BLaER1 (cell line): ENCODE results near the gene TTC39B.
"Not testable (repeated sequence)": the region's sequence is repeated elsewhere in the genome, so short reads cannot be mapped to it uniquely, and the experiment has no call there.

Experiments
- H3K27ac ChIP-seq: shearing (Covaris generic); formaldehyde crosslinking; 2 replicates; pipeline ENCODE4 v1.8.1; 2022
- H3K27me3 ChIP-seq: shearing (Covaris generic); formaldehyde crosslinking; 2 replicates; pipeline ENCODE4 v1.8.1; 2022
- H3K36me3 ChIP-seq: shearing (Covaris generic); formaldehyde crosslinking; 2 replicates; pipeline ENCODE4 v1.8.1; 2022
- H3K4me1 ChIP-seq: shearing (Covaris generic); formaldehyde crosslinking; 2 replicates; pipeline ENCODE4 v1.8.1; 2022
- H3K4me2 ChIP-seq: shearing (Covaris generic); formaldehyde crosslinking; 2 replicates; pipeline ENCODE4 v1.8.1; 2022
- H3K4me3 ChIP-seq: shearing (Covaris generic); formaldehyde crosslinking; 2 replicates; pipeline ENCODE4 v1.8.1; 2022
- H3K9ac ChIP-seq: shearing (Covaris generic); formaldehyde crosslinking; 2 replicates; pipeline ENCODE4 v1.8.1; 2022
- H3K9me3 ChIP-seq: shearing (Covaris generic); formaldehyde crosslinking; 2 replicates; pipeline ENCODE4 v1.8.1; 2022
- H4K20me1 ChIP-seq: shearing (Covaris generic); formaldehyde crosslinking; 2 replicates; pipeline ENCODE4 v1.8.1; 2022
- Cebpa-rat ChIP-seq: shearing (Covaris generic); IDR thresholded peaks from 2 replicates; pipeline ENCODE4 v1.8.1; 2022

TTC39B gene

GRCh38 chr9:15329539-15330109 is 22.6 kb upstream of the TTC39B start:
- Histone ChIP-seq H3K27me3 (no peaks in the 10 kb centered on the region), H3K4me2 (no peak overlapping the region), H3K27ac (no peak overlapping the region), H3K4me1 (no peaks in the 10 kb centered on the region), H3K9me3 (peaks cover 15% of the 10 kb centered on the region), H4K20me1 (no peaks in the 10 kb centered on the region), H3K36me3 (no peaks in the 10 kb centered on the region), H3K4me3 (no peak overlapping the region), H3K9ac (no peak overlapping the region)
- no peak for TF ChIP-seq Cebpa-rat

DNA sequence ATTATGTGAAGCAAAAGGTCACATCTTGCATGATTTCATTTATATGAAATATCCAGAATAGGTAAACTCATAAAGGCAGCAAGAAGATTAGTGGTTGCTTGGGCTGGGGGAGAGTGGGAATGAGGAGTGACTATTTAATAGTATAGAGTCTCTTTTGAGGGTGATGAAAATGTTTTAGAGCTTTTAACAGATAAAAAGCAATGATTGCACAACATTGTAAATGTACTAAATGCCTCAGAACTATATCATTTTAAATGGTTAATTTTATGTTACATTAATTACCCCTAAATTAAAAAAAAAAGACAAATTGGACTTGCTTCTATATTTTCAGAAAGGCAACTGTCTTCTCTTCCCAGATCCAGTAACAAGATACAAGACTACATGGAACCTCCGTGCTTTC is 21.9 kb upstream of the TTC39B start:
- no peak overlapping the region for H3K4me2 ChIP-seq
- no peak overlapping the region for H3K4me3 ChIP-seq
- TF ChIP-seq Cebpa-rat: no peak
- no peaks in the 10 kb centered on the region for H4K20me1 ChIP-seq
- no peaks in the 10 kb centered on the region for H3K4me1 ChIP-seq
- no peak overlapping the region for H3K27ac ChIP-seq
- peaks cover 22% of the 10 kb centered on the region for H3K9me3 ChIP-seq
- no peaks in the 10 kb centered on the region for H3K27me3 ChIP-seq
- H3K36me3 ChIP-seq: no peaks in the 10 kb centered on the region
- no peak overlapping the region for H3K9ac ChIP-seq

DNA sequence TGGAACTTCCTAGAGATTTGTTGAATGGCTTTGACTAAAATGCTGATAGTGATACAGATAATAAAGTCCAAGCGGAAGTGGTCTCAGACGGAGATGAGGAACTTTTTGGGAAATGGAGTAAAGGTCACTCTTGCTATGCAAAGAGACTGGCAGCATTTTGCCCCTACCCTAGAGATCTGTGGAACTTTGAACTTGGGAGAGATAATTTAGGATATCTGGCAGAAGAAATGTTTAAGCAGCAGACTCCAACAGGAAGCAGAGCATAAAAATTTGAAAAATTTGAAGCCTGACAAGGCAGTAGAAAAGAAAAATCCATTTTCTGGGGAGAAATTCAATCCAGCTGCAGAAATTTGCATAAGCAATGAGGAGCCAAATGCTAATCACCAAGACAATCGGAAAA is 15.7 kb upstream of the TTC39B start:
- not testable (repeated sequence) for H3K27ac ChIP-seq, H3K36me3 ChIP-seq, H3K4me3 ChIP-seq, H3K4me1 ChIP-seq, H3K9ac ChIP-seq, H3K27me3 ChIP-seq, H4K20me1 ChIP-seq, H3K4me2 ChIP-seq
- peaks cover 36% of the 10 kb centered on the region for H3K9me3 ChIP-seq

GRCh38 chr9:15319661-15320060 is 12.6 kb upstream of the TTC39B start:
- not testable (repeated sequence) for H3K27me3 ChIP-seq, H3K27ac ChIP-seq, H3K36me3 ChIP-seq, H4K20me1 ChIP-seq, H3K9ac ChIP-seq, H3K4me2 ChIP-seq, H3K4me3 ChIP-seq, H3K4me1 ChIP-seq
- H3K9me3 ChIP-seq: peaks cover 21% of the 10 kb centered on the region

DNA sequence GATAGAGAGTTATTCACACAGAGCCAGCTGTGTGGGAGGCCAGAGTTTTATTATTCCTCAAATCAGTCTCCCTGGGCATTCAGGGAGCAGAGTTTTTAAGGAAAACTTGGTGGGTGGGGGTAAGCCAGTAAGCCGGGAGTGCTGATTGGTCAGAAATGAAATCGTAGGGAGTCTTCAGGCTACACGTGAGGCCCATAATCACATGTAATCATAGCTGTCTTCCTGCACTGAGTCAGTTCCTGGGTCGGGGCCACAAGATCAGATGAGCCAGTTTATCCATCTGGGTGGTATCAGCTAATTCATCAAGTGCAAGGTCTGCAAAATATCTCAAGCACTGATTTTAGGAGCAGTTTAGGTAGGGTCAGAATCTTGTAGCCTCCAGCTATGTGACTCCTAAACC is 10.8 kb upstream of the TTC39B start:
- H3K27ac ChIP-seq: no peak overlapping the region
- H4K20me1 ChIP-seq: no peaks in the 10 kb centered on the region
- no peaks in the 10 kb centered on the region for H3K36me3 ChIP-seq
- no peak overlapping the region for H3K9ac ChIP-seq
- H3K27me3 ChIP-seq: no peaks in the 10 kb centered on the region
- peaks cover 3% of the 10 kb centered on the region for H3K9me3 ChIP-seq
- H3K4me3 ChIP-seq: no peak overlapping the region
- no peak overlapping the region for H3K4me2 ChIP-seq
- no peaks in the 10 kb centered on the region for H3K4me1 ChIP-seq
- TF ChIP-seq Cebpa-rat: no peak

DNA sequence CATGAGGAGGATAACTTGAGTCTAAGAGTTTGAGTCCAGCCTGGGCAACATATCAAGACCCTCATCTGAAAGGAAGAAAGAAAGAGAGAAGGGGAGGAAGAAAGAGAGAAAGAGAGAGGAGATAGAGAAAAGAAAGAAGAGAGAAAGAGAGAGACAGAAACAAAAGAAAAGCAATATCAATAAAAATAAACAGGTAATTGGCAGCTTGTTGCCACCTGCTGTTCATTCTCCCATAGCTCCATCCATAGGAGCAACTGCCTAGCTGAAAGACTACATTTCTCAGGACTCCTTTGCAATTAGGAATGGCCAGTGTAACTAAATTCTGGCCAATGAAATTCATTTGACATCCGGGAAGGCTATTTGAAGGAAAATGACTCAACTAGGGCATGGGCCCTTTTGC is 4.6 kb upstream of the TTC39B start:
- Histone ChIP-seq H3K27ac (no peak overlapping the region), H3K4me3 (no peak overlapping the region), H3K9me3 (no peaks in the 10 kb centered on the region; the same call in 1 of the 2 replicates), H4K20me1 (no peaks in the 10 kb centered on the region), H3K27me3 (no peaks in the 10 kb centered on the region), H3K9ac (no peak overlapping the region), H3K4me2 (no peak overlapping the region), H3K36me3 (no peaks in the 10 kb centered on the region), H3K4me1 (peaks cover 7% of the 10 kb centered on the region)
- no peak for TF ChIP-seq Cebpa-rat

GRCh38 chr9:15310107-15310850 is 3.3 kb upstream of the TTC39B start:
- no peak overlapping the region for H3K4me2 ChIP-seq
- H3K4me1 ChIP-seq: peaks cover 14% of the 10 kb centered on the region
- H3K27me3 ChIP-seq: peaks cover 10% of the 10 kb centered on the region; the same call in 1 of the 2 replicates
- no peak for TF ChIP-seq Cebpa-rat
- no peaks in the 10 kb centered on the region for H4K20me1 ChIP-seq
- H3K9ac ChIP-seq: no peak overlapping the region
- no peaks in the 10 kb centered on the region; the same call in 1 of the 2 replicates for H3K9me3 ChIP-seq
- H3K27ac ChIP-seq: no peak overlapping the region
- no peaks in the 10 kb centered on the region for H3K36me3 ChIP-seq
- H3K4me3 ChIP-seq: no peak overlapping the region

DNA sequence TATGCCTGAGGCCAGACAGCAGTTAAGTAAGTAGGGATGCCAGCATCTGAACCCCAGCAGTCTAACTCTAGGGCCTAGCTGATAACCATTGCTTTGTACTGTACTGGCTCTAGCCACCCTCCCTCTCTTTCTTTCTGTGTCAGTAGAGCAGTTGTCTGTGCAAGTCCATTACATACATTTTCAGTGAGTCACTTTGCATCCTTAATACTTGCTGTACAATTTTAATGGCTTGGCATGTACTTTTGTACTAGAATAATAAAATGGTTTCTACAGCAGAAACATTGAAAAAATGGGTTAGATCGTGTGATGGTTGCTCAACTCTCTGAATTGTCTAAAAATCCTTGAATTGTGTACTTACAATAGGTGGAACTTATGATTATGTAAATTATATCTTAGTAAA is 1.5 kb upstream of the TTC39B start:
- TF ChIP-seq Cebpa-rat: no peak
- Histone ChIP-seq H3K27ac (no peak overlapping the region), H3K4me2 (no peak overlapping the region), H3K36me3 (no peaks in the 10 kb centered on the region), H3K4me3 (no peak overlapping the region), H4K20me1 (no peaks in the 10 kb centered on the region), H3K9me3 (no peaks in the 10 kb centered on the region; the same call in 1 of the 2 replicates), H3K4me1 (peaks cover 14% of the 10 kb centered on the region), H3K27me3 (peaks cover 10% of the 10 kb centered on the region; the same call in 1 of the 2 replicates), H3K9ac (no peak overlapping the region)

- no peak for TF ChIP-seq Cebpa-rat
- no peak overlapping the region for H3K27ac ChIP-seq
- H3K9ac ChIP-seq: peak overlapping the region; percentile 82
- no peaks in the 10 kb centered on the region for H3K9me3 ChIP-seq
- peak overlapping the region; percentile 87 for H3K4me2 ChIP-seq
- H4K20me1 ChIP-seq: no peaks in the 10 kb centered on the region
- H3K4me3 ChIP-seq: peak overlapping the region; percentile 84
- no peaks in the 10 kb centered on the region for H3K36me3 ChIP-seq
- H3K4me1 ChIP-seq: peaks cover 14% of the 10 kb centered on the region
- H3K27me3 ChIP-seq: peaks cover 10% of the 10 kb centered on the region; the same call in 1 of the 2 replicates
These were observed 466 bp upstream of the TTC39B start for GRCh38 chr9:15307523-15307841.

DNA sequence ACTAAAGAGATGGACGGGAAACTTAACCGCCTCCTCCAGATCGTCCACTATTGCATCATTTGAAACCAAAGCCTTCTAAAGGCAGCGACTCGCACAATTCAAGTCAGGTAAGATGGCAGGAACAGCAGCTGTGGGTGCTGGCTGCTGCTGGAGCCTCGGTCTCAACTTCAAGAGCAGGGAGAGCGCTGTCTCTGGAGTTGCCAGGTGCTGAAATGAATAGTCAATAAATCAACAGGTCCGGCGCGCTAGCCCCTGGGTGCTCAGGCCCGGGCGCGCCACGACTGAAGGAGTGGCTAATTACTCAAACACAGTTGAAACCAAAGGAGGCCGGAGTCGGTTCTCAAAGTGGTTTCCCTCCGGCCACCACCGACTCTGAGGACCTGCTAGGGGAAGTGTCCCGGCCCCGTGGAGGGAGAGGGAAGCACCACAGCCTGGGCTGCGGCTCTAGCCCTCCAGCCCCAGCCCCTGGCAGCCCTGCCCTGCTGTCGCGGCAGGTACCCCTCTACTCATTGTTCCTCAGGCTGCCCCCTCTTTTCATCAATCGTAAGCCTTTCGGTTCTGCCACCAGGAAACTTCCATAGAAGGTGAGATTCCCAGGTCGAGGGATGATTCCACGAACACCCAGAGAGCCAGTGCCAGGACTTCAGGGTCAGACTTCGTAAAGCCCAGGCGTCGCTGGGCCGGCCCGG is 804 bp downstream of the TTC39B start:
- TF ChIP-seq Cebpa-rat: no peak
- Histone ChIP-seq H3K4me3 (peak overlapping the region; percentile 84), H4K20me1 (no peaks in the 10 kb centered on the region), H3K9ac (peak overlapping the region; percentile 82), H3K4me1 (peaks cover 14% of the 10 kb centered on the region), H3K27me3 (peaks cover 10% of the 10 kb centered on the region; the same call in 1 of the 2 replicates), H3K36me3 (no peaks in the 10 kb centered on the region), H3K9me3 (no peaks in the 10 kb centered on the region), H3K4me2 (peak overlapping the region; percentile 87), H3K27ac (no peak overlapping the region)
